ENCODE measurements around the gene UBE2F.

The UBE2F gene

GRCh38 chr2:238083919-238084318, 117.1 kb downstream of the UBE2F start:
- no peak for DNase-seq

- DNase-seq = no peak
Measured at GRCh38 chr2:238084761-238085160, 117.9 kb downstream of the UBE2F start.

- DNase-seq = no peak
Measured at GRCh38 chr2:238085899-238086298, 119.1 kb downstream of the UBE2F start.

GRCh38 chr2:238087211-238087610, 120.4 kb downstream of the UBE2F start:
- no peak for DNase-seq

GRCh38 chr2:238090887-238091286, 124.1 kb downstream of the UBE2F start:
- no peak for DNase-seq

GRCh38 chr2:238091436-238092060, 124.7 kb downstream of the UBE2F start:
- DNase-seq = no peak

All from cortex of kidney (tissue), 1 donor.